Measurements from ENCODE around the gene LY6G6F.

DNA sequence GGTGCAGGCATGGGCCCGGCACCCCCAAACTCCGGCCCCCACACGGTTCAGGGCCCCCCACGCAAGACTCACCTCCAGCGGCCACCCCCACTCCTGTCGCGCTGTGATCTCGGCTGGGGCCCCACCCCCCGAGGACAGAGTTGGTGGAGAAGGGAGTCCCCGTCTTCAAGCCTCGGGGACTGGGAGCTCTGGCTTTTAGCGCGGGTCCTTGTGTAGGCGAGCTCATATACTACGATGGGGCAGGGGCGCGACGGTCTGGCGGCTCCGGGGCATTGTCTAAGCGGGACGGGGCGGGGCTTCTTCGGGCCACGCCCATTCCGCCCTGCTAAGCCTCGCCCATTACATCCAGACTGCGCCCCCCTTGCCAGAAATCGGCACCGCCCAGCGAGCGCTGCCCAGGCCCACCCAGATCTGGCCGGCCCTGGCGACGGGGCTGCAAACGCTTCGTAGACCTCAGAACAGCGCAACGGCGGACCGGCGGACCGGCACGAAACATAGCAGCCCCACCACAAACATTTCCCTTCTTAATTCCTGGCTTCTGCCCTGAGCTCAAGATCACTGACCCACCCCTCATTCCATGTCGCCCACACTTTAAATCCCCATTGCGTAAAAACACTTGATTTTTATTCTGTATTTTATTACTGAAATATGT lies 23.4 kb downstream of the LY6G6F start:
- TF ChIP-seq CTCF (IDR thresholded peaks at IDR 0.05; ENCODE audit: insufficient read depth, low read depth, low read length) (no peak), EZH2 (IDR thresholded peaks at IDR 0.05; ENCODE audit: insufficient read depth, low read length) (no peak)

Data from astrocyte (in vitro differentiated cells and primary cell).